Lower leg skin (tissue), 4 donors: ENCODE measurements around the gene PLEKHA6. TPM values are rescaled to one million over a fixed set of nuclear protein-coding genes. Genes with fewer than 3 reads are reported as not detected.

Experiments
- DNase-seq, 2 donors: peaks; one replicate each; pipeline ENCODE4 v3.0.0-alpha.2; 2019; ENCODE audit warnings: low spot score in 2 of 2
- H3K4me3 ChIP-seq: fragments of 200-600 bp; sonication (generic); 2 replicates; pipeline ENCODE4 v1.5.1; 2017; ENCODE audit warnings: mild to moderate bottlenecking, low read depth; ENCODE audit not compliant: poor library complexity, severe bottlenecking
- CTCF ChIP-seq, 3 donors: fragments of 450-650 bp; IDR thresholded peaks; one replicate each; pipeline ENCODE4 v1.5.1; 2016; ENCODE audit warnings: antibody characterized with exemption in 3 of 3, mild to moderate bottlenecking in 3 of 3, moderate library complexity in 2 of 3
- POLR2A ChIP-seq, 2 donors: fragments of 450-650 bp; IDR thresholded peaks; one replicate each; pipeline ENCODE4 v1.6.1; 2016 to 2017; ENCODE audit warnings: antibody characterized with exemption in 2 of 2, mild to moderate bottlenecking in 1 of 2, moderate library complexity in 1 of 2
- WGBS, 2 donors: methylation state at CpG; one replicate each; pipeline ENCODE4 v1.1.5; 2018; 5-methylcytosine and 5-hydroxymethylcytosine counted together
- intact Hi-C: fragments of 100-400 bp; cut with DNase I; formaldehyde crosslinking; loops from one replicate; pipeline ENCODE4 v1.15.0; 2023; ENCODE audit warnings: low total_unique reads
- total RNA-seq, 4 donors: library from RNA; depleted of rRNA; stranded (reverse); fragments of >200 nt; gene quantifications; one replicate each; pipeline ENCODE4 v1.1.0, GENCODE V29; 2016

The PLEKHA6 gene
- total RNA-seq, 4 donors from 2014 or later = 1.7 to 16.4 (median 11.1) TPM

- intact Hi-C loops = no loop called here
- no peak for TF ChIP-seq POLR2A (IDR thresholded peaks at IDR 0.05)
- no peak for TF ChIP-seq CTCF (IDR thresholded peaks at IDR 0.05)
- no peak for DNase-seq
- no peak overlapping the region for H3K4me3 ChIP-seq
- 84 to 86% methylated on average over 6 to 7 of the region's 7 CpGs for WGBS, 2 donors
These were observed 181.0 kb downstream of the PLEKHA6 start for GRCh38 chr1:204178487-204179281.

GRCh38 chr1:204177133-204177532 lies 182.6 kb downstream of the PLEKHA6 start:
- intact Hi-C loops = no loop called here
- no peak overlapping the region for H3K4me3 ChIP-seq
- DNase-seq = no peak
- TF ChIP-seq POLR2A (IDR thresholded peaks at IDR 0.05) = no peak
- TF ChIP-seq CTCF (IDR thresholded peaks at IDR 0.05) = no peak
- WGBS, 2 donors = 51 to 56% methylated on average over 4 of the region's 4 CpGs

GRCh38 chr1:204176049-204176448 lies 183.7 kb downstream of the PLEKHA6 start:
- no peak overlapping the region for H3K4me3 ChIP-seq
- 79 to 83% methylated on average over 5 of the region's 5 CpGs for WGBS, 2 donors
- TF ChIP-seq CTCF (IDR thresholded peaks at IDR 0.05) (no peak), POLR2A (IDR thresholded peaks at IDR 0.05) (no peak)
- DNase-seq = no peak
- intact Hi-C loops = no loop called here

- H3K4me3 ChIP-seq = no peak overlapping the region
- WGBS, 2 donors = 78 to 81% methylated on average over 3 of the region's 3 CpGs
- intact Hi-C loops = no loop called here
- no peak for DNase-seq
- no peak for TF ChIP-seq CTCF (IDR thresholded peaks at IDR 0.05)
- TF ChIP-seq POLR2A (IDR thresholded peaks at IDR 0.05) = no peak
These were observed 184.8 kb downstream of the PLEKHA6 start for GRCh38 chr1:204174958-204175357.

GRCh38 chr1:204172404-204173029 lies 187.2 kb downstream of the PLEKHA6 start:
- 96 to 99% methylated on average over 2 of the region's 2 CpGs for WGBS, 2 donors
- no peak overlapping the region for H3K4me3 ChIP-seq
- TF ChIP-seq POLR2A (IDR thresholded peaks at IDR 0.05) = no peak
- no peak for TF ChIP-seq CTCF (IDR thresholded peaks at IDR 0.05)
- no peak for DNase-seq
- intact Hi-C loops = no loop called here
